HepG2 (cell line): ENCODE results near the gene SFXN5. TPM values are rescaled to one million over a fixed set of nuclear protein-coding genes. Genes with fewer than 3 reads are reported as not detected.

Experiments used
- BCL3 ChIP-seq: sonication (generic); formaldehyde crosslinking; IDR thresholded peaks from 2 replicates; pipeline ENCODE4 v1.5.1; 2020; ENCODE audit warnings: mild to moderate bottlenecking, missing genetic modification reagents, moderate library complexity
- CCDC6 ChIP-seq: sonication (generic); formaldehyde crosslinking; IDR thresholded peaks from 2 replicates; pipeline ENCODE4 v1.8.1; 2022; ENCODE audit warnings: mild to moderate bottlenecking, missing genetic modification reagents, moderate library complexity
- CREB3 ChIP-seq: sonication (generic); formaldehyde crosslinking; IDR thresholded peaks from 2 replicates; pipeline ENCODE4 v1.5.0; 2020; ENCODE audit warnings: missing genetic modification reagents
- KDM6A ChIP-seq: IDR thresholded peaks from 2 replicates; pipeline ENCODE4 v1.6.1; 2016; ENCODE audit warnings: low read depth
- RBFOX2 ChIP-seq: fragments of 200-400 bp; formaldehyde crosslinking; IDR thresholded peaks from 2 replicates; pipeline ENCODE4 v1.6.1; 2017; ENCODE audit warnings: low read depth, mild to moderate bottlenecking, low read length
- RFX1 ChIP-seq: fragments of 450-650 bp; IDR thresholded peaks from 2 replicates; pipeline ENCODE4 v1.6.1; 2017
- YY1 ChIP-seq: IDR thresholded peaks from 2 replicates; pipeline ENCODE4 v1.6.1; 2011; ENCODE audit warnings: low read length, low read depth, moderate library complexity, mild to moderate bottlenecking; ENCODE audit not compliant: insufficient read depth, insufficient replicate concordance
- ZHX1 ChIP-seq: sonication (generic); formaldehyde crosslinking; IDR thresholded peaks from 2 replicates; pipeline ENCODE4 v1.8.1; 2022; ENCODE audit warnings: low read depth, mild to moderate bottlenecking, missing genetic modification reagents
- ZNF234 ChIP-seq: sonication (generic); formaldehyde crosslinking; conservative IDR thresholded peaks from 2 replicates; pipeline ENCODE4 v1.5.1; 2020; ENCODE audit warnings: mild to moderate bottlenecking, missing genetic modification reagents
- ZNF256 ChIP-seq: sonication (generic); formaldehyde crosslinking; conservative IDR thresholded peaks from 2 replicates; pipeline ENCODE4 v1.4.0; 2020; ENCODE audit warnings: missing genetic modification reagents
- ZNF431 ChIP-seq: sonication (generic); formaldehyde crosslinking; IDR thresholded peaks from 2 replicates; pipeline ENCODE4 v1.9.0; 2022; ENCODE audit warnings: missing genetic modification reagents, low read depth, mild to moderate bottlenecking, borderline replicate concordance
- ZNF564 ChIP-seq: sonication (generic); formaldehyde crosslinking; IDR thresholded peaks from 2 replicates; pipeline ENCODE4 v1.8.1; 2023; ENCODE audit warnings: mild to moderate bottlenecking, missing genetic modification reagents
- ZNF605 ChIP-seq: sonication (generic); formaldehyde crosslinking; IDR thresholded peaks from 2 replicates; pipeline ENCODE4 v1.8.0; 2022; ENCODE audit warnings: mild to moderate bottlenecking, missing genetic modification reagents
- ZNF790 ChIP-seq: sonication (generic); formaldehyde crosslinking; IDR thresholded peaks from 2 replicates; pipeline ENCODE4 v1.8.0; 2022; ENCODE audit warnings: missing genetic modification reagents, mild to moderate bottlenecking, borderline replicate concordance
- ZNF883 ChIP-seq: sonication (generic); formaldehyde crosslinking; IDR thresholded peaks from 2 replicates; pipeline ENCODE4 v1.5.1; 2020; ENCODE audit warnings: mild to moderate bottlenecking, missing genetic modification reagents; ENCODE audit errors: not compliant biosample characterization
- polyA plus RNA-seq, 8 experiments: library from polyadenylated mRNA; depleted of rRNA in 3 of 8; stranded (reverse) in 7 of 8; unstranded in 1 of 8; fragments of >200 nt; fragmentation: Illumina TruSeq in 4 of 8; extraction: Trizol in 4 of 8; gene quantifications; 2 replicates each; pipeline versions ENCODE4 v1.2.1 to v1.2.3, GENCODE V29; 2011 to 2016; ENCODE audit warnings: low read depth in 4 of 8, missing spikeins in 1 of 8, mixed read lengths in 1 of 8; ENCODE audit not compliant: insufficient read depth in 1 of 8
- total RNA-seq, 5 experiments: library from RNA; depleted of rRNA; stranded (reverse); fragments of >200 nt; fragmentation: Illumina TruSeq; extraction: Trizol; gene quantifications; 2 replicates each; pipeline ENCODE4 v1.2.3, GENCODE V29; 2016; ENCODE audit warnings: low read depth in 1 of 5
- TF ChIP-seq, protein P1 (sequence below): sonication (generic); formaldehyde crosslinking; IDR thresholded peaks from 2 replicates; pipeline ENCODE4 v1.5.0; 2020; ENCODE audit warnings: missing genetic modification reagents, mild to moderate bottlenecking, borderline replicate concordance
- TF ChIP-seq, protein P2 (sequence below): sonication (generic); formaldehyde crosslinking; IDR thresholded peaks from 2 replicates; pipeline ENCODE4 v1.8.0; 2022; ENCODE audit warnings: mild to moderate bottlenecking, missing genetic modification reagents, borderline replicate concordance

The SFXN5 gene
- total and polyA plus RNA-seq, 2 of the 13 experiments (the other 11 are each of a cell fraction or from before 2014, with no cell fraction given), result 34.9 to 37.4 TPM

- TF ChIP-seq KDM6A (CRISPR knock-in tag) (no peak), ZNF605 (CRISPR knock-in tag) (no peak), ZNF256 (CRISPR knock-in tag) (no peak), YY1 (no peak), ZHX1 (CRISPR knock-in tag) (0 out of 2 replicates have a peak, but pooled peaks have one; percentile 26), ZNF883 (peak; percentile 68), ZNF564 (CRISPR knock-in tag) (no peak), ZNF790 (CRISPR knock-in tag) (peak; percentile 9; the same call in 1 of the 2 replicates), BCL3 (CRISPR knock-in tag) (no peak), RBFOX2 (no peak), CREB3 (CRISPR knock-in tag) (no peak), ZNF431 (CRISPR knock-in tag) (no peak), ZNF234 (CRISPR knock-in tag) (no peak), RFX1 (no peak), CCDC6 (CRISPR knock-in tag) (no peak)
- TF ChIP-seq, protein P1, sequence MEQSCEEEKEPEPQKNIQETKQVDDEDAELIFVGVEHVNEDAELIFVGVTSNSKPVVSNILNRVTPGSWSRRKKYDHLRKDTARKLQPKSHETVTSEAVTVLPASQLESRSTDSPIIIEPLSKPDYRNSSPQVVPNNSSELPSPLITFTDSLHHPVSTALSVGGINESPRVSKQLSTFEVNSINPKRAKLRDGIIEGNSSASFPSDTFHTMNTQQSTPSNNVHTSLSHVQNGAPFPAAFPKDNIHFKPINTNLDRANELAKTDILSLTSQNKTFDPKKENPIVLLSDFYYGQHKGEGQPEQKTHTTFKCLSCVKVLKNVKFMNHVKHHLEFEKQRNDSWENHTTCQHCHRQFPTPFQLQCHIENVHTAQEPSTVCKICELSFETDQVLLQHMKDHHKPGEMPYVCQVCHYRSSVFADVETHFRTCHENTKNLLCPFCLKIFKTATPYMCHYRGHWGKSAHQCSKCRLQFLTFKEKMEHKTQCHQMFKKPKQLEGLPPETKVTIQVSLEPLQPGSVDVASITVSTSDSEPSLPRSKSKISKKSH, result peak; percentile 61; the same call in 1 of the 2 replicates
- TF ChIP-seq, protein P2, sequence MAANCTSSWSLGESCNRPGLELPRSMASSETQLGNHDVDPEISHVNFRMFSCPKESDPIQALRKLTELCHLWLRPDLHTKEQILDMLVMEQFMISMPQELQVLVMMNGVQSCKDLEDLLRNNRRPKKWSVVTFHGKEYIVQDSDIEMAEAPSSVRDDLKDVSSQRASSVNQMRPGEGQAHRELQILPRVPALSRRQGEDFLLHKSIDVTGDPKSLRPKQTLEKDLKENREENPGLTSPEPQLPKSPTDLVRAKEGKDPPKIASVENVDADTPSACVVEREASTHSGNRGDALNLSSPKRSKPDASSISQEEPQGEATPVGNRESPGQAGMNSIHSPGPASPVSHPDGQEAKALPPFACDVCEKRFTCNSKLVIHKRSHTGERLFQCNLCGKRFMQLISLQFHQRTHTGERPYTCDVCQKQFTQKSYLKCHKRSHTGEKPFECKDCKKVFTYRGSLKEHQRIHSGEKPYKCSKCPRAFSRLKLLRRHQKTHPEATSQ (CRISPR knock-in tag), result 0 out of 2 replicates have a peak, but pooled peaks have one; percentile 60
These were observed 27.3 kb downstream of the SFXN5 start (continued) for GRCh38 chr2:73043929-73044832.
